Activated CD4-positive, CD25-positive, alpha-beta regulatory T cell treated with anti-CD3 and anti-CD28 coated beads, Interleukin-2, amount 50 U/mL, for 16 hours (primary cell): ENCODE results near the gene PARD6A.
A peak's percentile ranks its signal among the peaks of the same experiment; 100 is the strongest.

Experiments used
- DNase-seq: peaks from one replicate; pipeline ENCODE4 v3.0.0-alpha.2; 2020; ENCODE audit warnings: low read depth, low spot score

The PARD6A gene

GRCh38 chr16:67666559-67667452 lies 6.0 kb downstream of the PARD6A start, which contains the start of the genes C16orf86 and ENKD1:
C16orf86 (plus strand) TSS chr16:67666814; CDS start chr16:67666971, 157 bp downstream.
ENKD1 (minus strand) TSS chr16:67666750; CDS start chr16:67666442, 308 bp downstream.
- DNase-seq: peak; percentile 69

GRCh38 chr16:67667453-67667816 lies 6.7 kb downstream of the PARD6A start:
- no peak for DNase-seq

GRCh38 chr16:67667817-67668494 lies 7.2 kb downstream of the PARD6A start:
- peak; percentile 63 for DNase-seq

GRCh38 chr16:67668495-67669157 lies 7.9 kb downstream of the PARD6A start:
- no peak for DNase-seq

GRCh38 chr16:67669499-67670101 lies 8.8 kb downstream of the PARD6A start:
- DNase-seq: no peak

- DNase-seq: no peak
Measured at GRCh38 chr16:67672306-67672705, 11.5 kb downstream of the PARD6A start.

- DNase-seq: no peak
Measured at GRCh38 chr16:67672739-67673662, 12.2 kb downstream of the PARD6A start.

- no peak for DNase-seq
Measured at GRCh38 chr16:67673712-67674580, 13.2 kb downstream of the PARD6A start.

- no peak for DNase-seq
Measured at GRCh38 chr16:67674851-67675578, 14.3 kb downstream of the PARD6A start.

GRCh38 chr16:67675579-67675935 lies 14.8 kb downstream of the PARD6A start:
- no peak for DNase-seq

- DNase-seq: no peak
Measured at GRCh38 chr16:67675999-67676398, 15.2 kb downstream of the PARD6A start.

- no peak for DNase-seq
Measured at GRCh38 chr16:67676516-67676915, 15.8 kb downstream of the PARD6A start.

GRCh38 chr16:67676939-67677338 lies 16.2 kb downstream of the PARD6A start:
- DNase-seq: no peak

GRCh38 chr16:67677712-67678111 lies 17.0 kb downstream of the PARD6A start:
- DNase-seq: no peak

- DNase-seq: no peak
Measured at GRCh38 chr16:67678354-67679023, 17.7 kb downstream of the PARD6A start.

- no peak for DNase-seq
Measured at GRCh38 chr16:67679935-67680897, 19.5 kb downstream of the PARD6A start.

- no peak for DNase-seq
Measured at GRCh38 chr16:67683767-67684166, 23.0 kb downstream of the PARD6A start.
